Measurements from ENCODE around the gene ESYT2. TPM values are rescaled to one million over a fixed set of nuclear protein-coding genes. Genes with fewer than 3 reads are reported as not detected.

ESYT2 gene
- total RNA-seq, 1 experiment from 2014 or later, result 59.4 TPM

GRCh38 chr7:158865462-158865922 is 36.2 kb upstream of the ESYT2 start:
- POLR2A ChIA-PET, result no interaction called here
- Histone ChIP-seq H3K36me3 (ENCODE audit: control insufficient read depth, insufficient read depth, low read length) (no peaks in the 10 kb centered on the region; the same call in 1 of the 2 replicates), H3K4me1 (peaks cover 14% of the 10 kb centered on the region), H3K27me3 (replicated peaks; ENCODE audit: control insufficient read depth, insufficient read depth, low read length) (no peaks in the 10 kb centered on the region), H3K4me3 (ENCODE audit: low read depth, low read length) (no peak overlapping the region), H3K9me3 (no peaks in the 10 kb centered on the region; the same call in 1 of the 2 replicates)
- Mint-ChIP-seq H3K4me1 (ENCODE audit: low read depth, unreplicated experiment) (peaks cover 17% of the 10 kb centered on the region), H3K27ac (ENCODE audit: unreplicated experiment) (peak overlapping the region; percentile 45), H3K36me3 (ENCODE audit: insufficient read depth, unreplicated experiment) (peaks cover 18% of the 10 kb centered on the region), H3K4me3 (ENCODE audit: unreplicated experiment) (peak overlapping the region; percentile 16), H3K27me3 (ENCODE audit: insufficient read depth, unreplicated experiment) (no peaks in the 10 kb centered on the region), H3K9me3 (ENCODE audit: unreplicated experiment) (no peaks in the 10 kb centered on the region)
- TF ChIP-seq CTCF (IDR thresholded peaks at IDR 0.05; ENCODE audit: insufficient read depth in 1 of 2, low read depth in 1 of 2, low read length in 1 of 2, severe bottlenecking in 1 of 2, unreplicated experiment in 1 of 2), result no peak
- peak in 1 of 2 experiments; percentile 51 for DNase-seq
- BruUV-seq (replicated peaks), result no TSS peak
- intact Hi-C loops (cut with micrococcal nuclease; ENCODE audit: unreplicated experiment), result loop anchor here (2.0 to 10.0 kb wide), 2 partner anchors 47 to 161 kb away; partner anchors contain the start of gene NCAPG2
- CTCF ChIA-PET, result no interaction called here

GRCh38 chr7:158864833-158865232 is 35.5 kb upstream of the ESYT2 start:
- Histone ChIP-seq H3K36me3 (ENCODE audit: control insufficient read depth, insufficient read depth, low read length) (no peaks in the 10 kb centered on the region; the same call in 1 of the 2 replicates), H3K27me3 (replicated peaks; ENCODE audit: control insufficient read depth, insufficient read depth, low read length) (no peaks in the 10 kb centered on the region), H3K4me3 (ENCODE audit: low read depth, low read length) (no peak overlapping the region), H3K4me1 (peaks cover 14% of the 10 kb centered on the region), H3K9me3 (no peaks in the 10 kb centered on the region; the same call in 1 of the 2 replicates)
- no peak for TF ChIP-seq CTCF (IDR thresholded peaks at IDR 0.05; ENCODE audit: insufficient read depth in 1 of 2, low read depth in 1 of 2, low read length in 1 of 2, severe bottlenecking in 1 of 2, unreplicated experiment in 1 of 2)
- Mint-ChIP-seq H3K4me1 (ENCODE audit: low read depth, unreplicated experiment) (peaks cover 17% of the 10 kb centered on the region), H3K4me3 (ENCODE audit: unreplicated experiment) (no peak overlapping the region), H3K27ac (ENCODE audit: unreplicated experiment) (peak overlapping the region; percentile 95), H3K27me3 (ENCODE audit: insufficient read depth, unreplicated experiment) (no peaks in the 10 kb centered on the region), H3K9me3 (ENCODE audit: unreplicated experiment) (no peaks in the 10 kb centered on the region), H3K36me3 (ENCODE audit: insufficient read depth, unreplicated experiment) (peaks cover 18% of the 10 kb centered on the region)
- CTCF ChIA-PET, result interaction anchor here (1.4 kb wide), 1 partner anchor 35 kb away, joined by 4 read pairs; no protein-coding TSS in a partner anchor
- POLR2A ChIA-PET, result no interaction called here
- DNase-seq, result no peak
- BruUV-seq (replicated peaks), result no TSS peak
- intact Hi-C loops (cut with micrococcal nuclease; ENCODE audit: unreplicated experiment), result loop anchor here (2.0 to 10.0 kb wide), 2 partner anchors 46 to 160 kb away; partner anchors contain the start of gene NCAPG2

GRCh38 chr7:158864507-158864820 is 35.2 kb upstream of the ESYT2 start:
- no peak for DNase-seq
- H3K27ac Mint-ChIP-seq (ENCODE audit: unreplicated experiment), result peak overlapping the region; percentile 95

More at GRCh38 chr7:158864507-158864820, 35.2 kb upstream of the ESYT2 start:
- Histone ChIP-seq H3K36me3 (ENCODE audit: control insufficient read depth, insufficient read depth, low read length) (no peaks in the 10 kb centered on the region; the same call in 1 of the 2 replicates), H3K9me3 (no peaks in the 10 kb centered on the region; the same call in 1 of the 2 replicates), H3K4me1 (peaks cover 14% of the 10 kb centered on the region), H3K27me3 (replicated peaks; ENCODE audit: control insufficient read depth, insufficient read depth, low read length) (no peaks in the 10 kb centered on the region), H3K4me3 (ENCODE audit: low read depth, low read length) (no peak overlapping the region; the same call in 1 of the 2 replicates)
- Mint-ChIP-seq H3K36me3 (ENCODE audit: insufficient read depth, unreplicated experiment) (peaks cover 18% of the 10 kb centered on the region), H3K9me3 (ENCODE audit: unreplicated experiment) (no peaks in the 10 kb centered on the region), H3K4me1 (ENCODE audit: low read depth, unreplicated experiment) (peaks cover 17% of the 10 kb centered on the region), H3K27me3 (ENCODE audit: insufficient read depth, unreplicated experiment) (no peaks in the 10 kb centered on the region), H3K4me3 (ENCODE audit: unreplicated experiment) (peak overlapping the region; percentile 89)
- intact Hi-C loops (cut with micrococcal nuclease; ENCODE audit: unreplicated experiment), result loop anchor here (2.0 to 10.0 kb wide), 2 partner anchors 46 to 160 kb away; partner anchors contain the start of gene NCAPG2
- no peak for TF ChIP-seq CTCF (IDR thresholded peaks at IDR 0.05; ENCODE audit: insufficient read depth in 1 of 2, low read depth in 1 of 2, low read length in 1 of 2, severe bottlenecking in 1 of 2, unreplicated experiment in 1 of 2)
- CTCF ChIA-PET, result interaction anchor here (0.6 to 2.0 kb wide), 6 partner anchors 34 to 1489 kb away, joined by 3 to 7 read pairs (median 4); no protein-coding TSS in a partner anchor
- BruUV-seq (replicated peaks), result no TSS peak
- POLR2A ChIA-PET, result interaction anchor here (0.7 to 1.1 kb wide), 2 partner anchors 33 to 48 kb away, joined by 3 to 4 read pairs; no protein-coding TSS in a partner anchor

Measured in Caco-2 (cell line).